HTR-8/SVneo (cell line): ENCODE measurements around the gene LYAR.
A peak's percentile ranks its signal among the peaks of the same experiment; 100 is the strongest.

Source experiments
- DNase-seq: peaks from one replicate; pipeline ENCODE4 v3.0.0; 2011; ENCODE audit warnings: low spot score, mixed read lengths; ENCODE audit not compliant: insufficient read length
- FAIRE-seq: peaks from 2 replicates; lab custom pipeline; 2011; peaks lifted over from hg19 to GRCh38; lab: Jason Lieb, UNC

Gene LYAR

GRCh38 chr4:4289941-4290850 lies at the start of gene LYAR, which contains the start of gene ZBTB49:
LYAR (minus strand) TSS chr4:4290154; CDS start chr4:4283742, 6,412 bp downstream.
ZBTB49 (plus strand) TSS chr4:4290251; CDS start chr4:4299946, 9,695 bp downstream.
- DNase-seq (peak; percentile 93), FAIRE-seq (peak; percentile 97)

- FAIRE-seq (no peak), DNase-seq (no peak)
Observed at GRCh38 chr4:4339504-4340085, 49.6 kb upstream of the LYAR start.

- no peak for FAIRE-seq
- no peak for DNase-seq
Observed at GRCh38 chr4:4338210-4339001, 48.5 kb upstream of the LYAR start.

- peak; percentile 34 for DNase-seq
- FAIRE-seq: no peak
Observed at GRCh38 chr4:4334798-4335520, 45.0 kb upstream of the LYAR start.

- DNase-seq (no peak), FAIRE-seq (no peak)
Observed at GRCh38 chr4:4333265-4333706, 43.3 kb upstream of the LYAR start.

- DNase-seq (no peak), FAIRE-seq (no peak)
Observed at GRCh38 chr4:4332529-4332928, 42.6 kb upstream of the LYAR start.

GRCh38 chr4:4330794-4331193 lies 40.8 kb upstream of the LYAR start:
- DNase-seq (no peak), FAIRE-seq (no peak)

GRCh38 chr4:4329496-4329895 lies 39.5 kb upstream of the LYAR start:
- DNase-seq: no peak
- no peak for FAIRE-seq

GRCh38 chr4:4328840-4329239 lies 38.9 kb upstream of the LYAR start:
- DNase-seq: no peak
- FAIRE-seq: no peak

- FAIRE-seq (no peak), DNase-seq (no peak)
Observed at GRCh38 chr4:4328206-4328605, 38.3 kb upstream of the LYAR start.

GRCh38 chr4:4327652-4328121 lies 37.7 kb upstream of the LYAR start:
- no peak for FAIRE-seq
- no peak for DNase-seq

GRCh38 chr4:4326166-4326565 lies 36.2 kb upstream of the LYAR start:
- DNase-seq: no peak
- FAIRE-seq: no peak

- DNase-seq: no peak
- no peak for FAIRE-seq
Observed at GRCh38 chr4:4325321-4325720, 35.4 kb upstream of the LYAR start.

GRCh38 chr4:4323705-4324534 lies 34.0 kb upstream of the LYAR start:
- FAIRE-seq (no peak), DNase-seq (no peak)

- no peak for DNase-seq
- FAIRE-seq: no peak
Observed at GRCh38 chr4:4321951-4322688, 32.2 kb upstream of the LYAR start.

- no peak for DNase-seq
- no peak for FAIRE-seq
Observed at GRCh38 chr4:4320951-4321714, 31.2 kb upstream of the LYAR start.

- FAIRE-seq (no peak), DNase-seq (no peak)
Observed at GRCh38 chr4:4320528-4320927, 30.6 kb upstream of the LYAR start.
